IMR-90 (cell line): ENCODE measurements around the gene KCTD3.

ENCODE experiments used
- CEBPB ChIP-seq: IDR thresholded peaks from 2 replicates; pipeline ENCODE4 v1.6.1; 2012; ENCODE audit warnings: low read depth, low read length, improper control_type of control experiment
- CTCF ChIP-seq: conservative IDR thresholded peaks from 2 replicates; pipeline ENCODE4 v1.5.1; 2012; ENCODE audit warnings: mild to moderate bottlenecking, low read depth, low read length, improper control_type of control experiment
- ELK1 ChIP-seq: fragments of 150-350 bp; IDR thresholded peaks from 2 replicates; pipeline ENCODE4 v1.6.1; 2016; ENCODE audit warnings: low read depth, mild to moderate bottlenecking, low read length, moderate library complexity, borderline replicate concordance
- MAFK ChIP-seq: IDR thresholded peaks from 2 replicates; pipeline ENCODE4 v1.6.1; 2012; ENCODE audit warnings: low read depth, low read length, improper control_type of control experiment
- MXI1 ChIP-seq: IDR thresholded peaks from 2 replicates; pipeline ENCODE4 v1.6.1; 2012; ENCODE audit warnings: low read depth, mild to moderate bottlenecking, low read length, moderate library complexity, borderline replicate concordance
- POLR2A ChIP-seq: IDR thresholded peaks from 2 replicates; pipeline ENCODE4 v1.6.1; 2012; ENCODE audit warnings: mild to moderate bottlenecking, low read depth, low read length
- SMC3 ChIP-seq: fragments of 150-350 bp; IDR thresholded peaks from 2 replicates; pipeline ENCODE4 v1.6.1; 2016; ENCODE audit warnings: low read depth, mild to moderate bottlenecking, antibody characterized with exemption, low read length, moderate library complexity
- TF ChIP-seq, protein P1 (sequence below): fragments of 150-350 bp; IDR thresholded peaks from 2 replicates; pipeline ENCODE4 v1.6.1; 2017; ENCODE audit warnings: mild to moderate bottlenecking, antibody characterized with exemption, low read length, low read depth

DNA sequence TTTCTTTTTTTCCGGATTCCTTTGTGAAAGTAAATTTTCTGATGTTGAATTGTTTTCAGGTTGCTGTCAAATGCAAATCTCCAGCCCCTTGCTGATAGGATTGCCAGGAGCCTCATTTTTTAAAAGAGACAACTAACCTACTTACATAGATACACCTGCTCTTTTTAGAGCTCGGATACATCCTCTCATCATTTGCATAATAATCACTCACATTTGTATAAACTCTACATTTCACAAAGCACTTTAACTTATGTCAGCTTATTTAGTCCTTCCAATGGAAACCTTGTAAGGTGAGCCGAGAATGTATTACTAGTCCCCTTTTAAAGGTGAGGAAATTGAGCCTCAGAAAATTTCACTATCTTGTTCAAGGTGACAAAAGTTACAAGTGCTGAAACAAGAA, 84.8 kb downstream of the KCTD3 start:
- no peak for TF ChIP-seq POLR2A
- no peak for TF ChIP-seq MXI1
- TF ChIP-seq CTCF = no peak
- TF ChIP-seq ELK1 = no peak
- no peak for TF ChIP-seq SMC3
- TF ChIP-seq, protein P1, sequence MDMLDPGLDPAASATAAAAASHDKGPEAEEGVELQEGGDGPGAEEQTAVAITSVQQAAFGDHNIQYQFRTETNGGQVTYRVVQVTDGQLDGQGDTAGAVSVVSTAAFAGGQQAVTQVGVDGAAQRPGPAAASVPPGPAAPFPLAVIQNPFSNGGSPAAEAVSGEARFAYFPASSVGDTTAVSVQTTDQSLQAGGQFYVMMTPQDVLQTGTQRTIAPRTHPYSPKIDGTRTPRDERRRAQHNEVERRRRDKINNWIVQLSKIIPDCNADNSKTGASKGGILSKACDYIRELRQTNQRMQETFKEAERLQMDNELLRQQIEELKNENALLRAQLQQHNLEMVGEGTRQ = no peak
- TF ChIP-seq MAFK = no peak
- no peak for TF ChIP-seq CEBPB
